ENCODE data around the gene MORN1. TPM values are rescaled to one million over a fixed set of nuclear protein-coding genes. Genes with fewer than 3 reads are reported as not detected.

MORN1 gene
- total and polyA plus RNA-seq, 2 experiments from 2014 or later, result 4.8 to 11.1 TPM

DNA sequence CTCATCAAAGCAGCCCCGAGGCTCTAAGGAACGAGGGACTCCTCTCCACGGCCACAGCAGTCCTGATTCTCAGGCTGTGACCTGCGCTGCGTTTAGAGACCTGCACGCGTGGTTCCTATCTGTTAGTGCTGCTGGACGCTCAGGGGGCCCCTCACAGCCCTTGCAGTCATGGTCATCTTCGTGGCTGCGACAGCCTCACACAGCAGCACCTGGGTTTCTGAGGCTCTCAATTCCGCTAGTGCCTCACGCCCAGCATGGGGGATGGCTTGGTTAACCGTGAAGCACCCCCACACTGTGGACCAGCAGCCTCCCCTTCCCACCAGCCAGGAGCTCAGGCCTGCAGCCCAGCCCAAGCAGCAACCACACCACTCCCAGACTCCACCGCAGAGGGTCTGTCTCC is 7.8 kb downstream of the MORN1 start (continued):
- TF ChIP-seq ZNF462 (CRISPR knock-in tag; IDR thresholded peaks at IDR 0.05) (no peak), ETS1 (IDR thresholded peaks at IDR 0.05) (no peak), JUNB (IDR thresholded peaks at IDR 0.05; ENCODE audit: unreplicated experiment) (no peak), CREB1 (CRISPR knock-in tag; IDR thresholded peaks at IDR 0.05; ENCODE audit: low read depth) (no peak), EZH2 (IDR thresholded peaks at IDR 0.05; ENCODE audit: low read depth, unreplicated experiment) (no peak), NANOG (IDR thresholded peaks at IDR 0.05; ENCODE audit: borderline replicate concordance) (no peak)
- TF ChIP-seq, protein P1, sequence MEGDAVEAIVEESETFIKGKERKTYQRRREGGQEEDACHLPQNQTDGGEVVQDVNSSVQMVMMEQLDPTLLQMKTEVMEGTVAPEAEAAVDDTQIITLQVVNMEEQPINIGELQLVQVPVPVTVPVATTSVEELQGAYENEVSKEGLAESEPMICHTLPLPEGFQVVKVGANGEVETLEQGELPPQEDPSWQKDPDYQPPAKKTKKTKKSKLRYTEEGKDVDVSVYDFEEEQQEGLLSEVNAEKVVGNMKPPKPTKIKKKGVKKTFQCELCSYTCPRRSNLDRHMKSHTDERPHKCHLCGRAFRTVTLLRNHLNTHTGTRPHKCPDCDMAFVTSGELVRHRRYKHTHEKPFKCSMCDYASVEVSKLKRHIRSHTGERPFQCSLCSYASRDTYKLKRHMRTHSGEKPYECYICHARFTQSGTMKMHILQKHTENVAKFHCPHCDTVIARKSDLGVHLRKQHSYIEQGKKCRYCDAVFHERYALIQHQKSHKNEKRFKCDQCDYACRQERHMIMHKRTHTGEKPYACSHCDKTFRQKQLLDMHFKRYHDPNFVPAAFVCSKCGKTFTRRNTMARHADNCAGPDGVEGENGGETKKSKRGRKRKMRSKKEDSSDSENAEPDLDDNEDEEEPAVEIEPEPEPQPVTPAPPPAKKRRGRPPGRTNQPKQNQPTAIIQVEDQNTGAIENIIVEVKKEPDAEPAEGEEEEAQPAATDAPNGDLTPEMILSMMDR (conservative IDR thresholded peaks at IDR 0.05; ENCODE audit: low read depth in 2 of 2), result no peak

Measured in GM23338 (cell line).